Neural cell (in vitro differentiated cells): ENCODE measurements around the gene CFAP68.

Experiments used
- CTCF ChIP-seq: fragments of 450-650 bp; IDR thresholded peaks from 2 replicates; pipeline ENCODE4 v1.5.1; 2014; ENCODE audit warnings: antibody characterized with exemption, mild to moderate bottlenecking, moderate library complexity; ENCODE audit not compliant: poor library complexity, severe bottlenecking
- EP300 ChIP-seq: fragments of 450-650 bp; conservative IDR thresholded peaks from 2 replicates; pipeline ENCODE4 v1.6.1; 2014; ENCODE audit warnings: antibody characterized with exemption, mild to moderate bottlenecking, moderate library complexity; ENCODE audit not compliant: poor library complexity, severe bottlenecking
- EZH2 ChIP-seq: fragments of 200-600, 300-800 bp; shearing (Covaris generic), sonication (generic); IDR thresholded peaks from 2 replicates; pipeline ENCODE4 v1.6.1; 2014; ENCODE audit warnings: antibody characterized with exemption, low read length, borderline replicate concordance, mild to moderate bottlenecking; ENCODE audit not compliant: insufficient read depth, poor library complexity, severe bottlenecking
- MXI1 ChIP-seq: fragments of 450-650 bp; conservative IDR thresholded peaks from 2 replicates; pipeline ENCODE4 v1.6.1; 2014; ENCODE audit warnings: antibody characterized with exemption, mild to moderate bottlenecking; ENCODE audit not compliant: poor library complexity, severe bottlenecking
- RAD21 ChIP-seq: fragments of 450-650 bp; conservative IDR thresholded peaks from 2 replicates; pipeline ENCODE4 v1.6.1; 2014; ENCODE audit warnings: antibody characterized with exemption, mild to moderate bottlenecking, moderate library complexity
- TAF1 ChIP-seq: IDR thresholded peaks from 2 replicates; pipeline ENCODE4 v1.6.1; 2012; ENCODE audit warnings: low read depth

- no peak for TF ChIP-seq MXI1
- no peak for TF ChIP-seq EZH2
- no peak for TF ChIP-seq RAD21
- TF ChIP-seq EP300: no peak
- no peak for TF ChIP-seq CTCF
- no peak for TF ChIP-seq TAF1
Measured at GRCh38 chr11:111878385-111878848, 924 bp upstream of the CFAP68 start.
